HEK293 (cell line): ENCODE results near the gene PCF11.

ENCODE experiments used
- GLIS2 ChIP-seq: fragments of 450-650 bp; formaldehyde crosslinking; IDR thresholded peaks from 2 replicates; pipeline ENCODE4 v1.5.1; 2016; ENCODE audit warnings: missing biosample characterization, missing genetic modification characterization
- HOXD13 ChIP-seq: sonication (generic); formaldehyde crosslinking; IDR thresholded peaks from 2 replicates; pipeline ENCODE4 v1.8.0; 2022; ENCODE audit warnings: missing genetic modification reagents, borderline replicate concordance
- PRDM1 ChIP-seq: fragments of 450-650 bp; formaldehyde crosslinking; IDR thresholded peaks from 2 replicates; pipeline ENCODE4; 2016; ENCODE audit warnings: missing biosample characterization, missing genetic modification characterization
- PRDM10 ChIP-seq: fragments of 450-650 bp; formaldehyde crosslinking; IDR thresholded peaks from 2 replicates; pipeline ENCODE4 v1.5.1; 2016; ENCODE audit warnings: missing biosample characterization, missing genetic modification characterization
- SCRT2 ChIP-seq: fragments of 450-650 bp; formaldehyde crosslinking; IDR thresholded peaks from 2 replicates; pipeline ENCODE4 v1.5.1; 2016; ENCODE audit warnings: missing biosample characterization, missing genetic modification characterization
- SP7 ChIP-seq: fragments of 450-650 bp; formaldehyde crosslinking; IDR thresholded peaks from 2 replicates; pipeline ENCODE4 v1.5.1; 2016; ENCODE audit warnings: missing biosample characterization, missing genetic modification characterization
- WT1 ChIP-seq: fragments of 450-650 bp; formaldehyde crosslinking; IDR thresholded peaks from 2 replicates; pipeline ENCODE4 v1.5.1; 2016; ENCODE audit warnings: missing biosample characterization, missing genetic modification characterization
- YY1 ChIP-seq: fragments of 450-650 bp; formaldehyde crosslinking; IDR thresholded peaks from 2 replicates; pipeline ENCODE4 v1.5.1; 2018; ENCODE audit warnings: missing biosample characterization, missing genetic modification characterization
- ZBTB17 ChIP-seq: fragments of 450-650 bp; formaldehyde crosslinking; IDR thresholded peaks from 2 replicates; pipeline ENCODE4 v1.5.1; 2016; ENCODE audit warnings: missing biosample characterization, missing genetic modification characterization
- ZBTB21 ChIP-seq: fragments of 450-650 bp; formaldehyde crosslinking; IDR thresholded peaks from 2 replicates; pipeline ENCODE4 v1.5.1; 2017; ENCODE audit warnings: missing biosample characterization, missing genetic modification characterization
- ZBTB26 ChIP-seq: fragments of 450-650 bp; formaldehyde crosslinking; optimal IDR thresholded peaks from 2 replicates; pipeline ENCODE3; 2016; ENCODE audit warnings: missing biosample characterization, mild to moderate bottlenecking, missing genetic modification characterization
- ZBTB44 ChIP-seq: fragments of 450-650 bp; IDR thresholded peaks from 2 replicates; pipeline ENCODE4 v1.5.1; 2018; ENCODE audit warnings: missing biosample characterization, mild to moderate bottlenecking, missing genetic modification characterization
- ZNF140 ChIP-seq: fragments of 450-650 bp; formaldehyde crosslinking; IDR thresholded peaks from 2 replicates; pipeline ENCODE4 v1.5.1; 2016; ENCODE audit warnings: missing biosample characterization, missing genetic modification characterization
- ZNF175 ChIP-seq: fragments of 450-650 bp; formaldehyde crosslinking; IDR thresholded peaks from 2 replicates; pipeline ENCODE4 v1.5.1; 2016; ENCODE audit warnings: missing biosample characterization, missing genetic modification characterization
- ZNF2 ChIP-seq: fragments of 450-650 bp; formaldehyde crosslinking; IDR thresholded peaks from 2 replicates; pipeline ENCODE4 v1.5.1; 2016; ENCODE audit warnings: missing biosample characterization, missing genetic modification characterization
- ZNF214 ChIP-seq: fragments of 450-650 bp; formaldehyde crosslinking; IDR thresholded peaks from 2 replicates; pipeline ENCODE4 v1.5.1; 2017; ENCODE audit warnings: missing biosample characterization, mild to moderate bottlenecking, missing genetic modification characterization, borderline replicate concordance
- ZNF26 ChIP-seq: fragments of 450-650 bp; formaldehyde crosslinking; IDR thresholded peaks from 2 replicates; pipeline ENCODE4 v1.5.1; 2016; ENCODE audit warnings: missing biosample characterization, missing genetic modification characterization
- ZNF292 ChIP-seq: fragments of 450-650 bp; formaldehyde crosslinking; IDR thresholded peaks from 2 replicates; pipeline ENCODE4 v1.5.1; 2016; ENCODE audit warnings: low read depth, missing biosample characterization, missing genetic modification characterization, borderline replicate concordance
- ZNF302 ChIP-seq: fragments of 450-650 bp; formaldehyde crosslinking; IDR thresholded peaks from 2 replicates; pipeline ENCODE4 v1.5.1; 2016; ENCODE audit warnings: missing biosample characterization, missing genetic modification characterization, low read depth
- ZNF335 ChIP-seq: fragments of 450-650 bp; formaldehyde crosslinking; conservative IDR thresholded peaks from 2 replicates; pipeline ENCODE4 v1.5.1; 2016; ENCODE audit warnings: missing biosample characterization, missing genetic modification characterization
- ZNF416 ChIP-seq: fragments of 450-650 bp; formaldehyde crosslinking; IDR thresholded peaks from 2 replicates; pipeline ENCODE4 v1.5.1; 2016; ENCODE audit warnings: missing biosample characterization, missing genetic modification characterization
- ZNF571 ChIP-seq: fragments of 450-650 bp; formaldehyde crosslinking; IDR thresholded peaks from 2 replicates; pipeline ENCODE4 v1.5.0; 2017; ENCODE audit warnings: missing biosample characterization, missing genetic modification characterization
- ZNF580 ChIP-seq: fragments of 450-650 bp; formaldehyde crosslinking; IDR thresholded peaks from 2 replicates; pipeline ENCODE4 v1.5.1; 2016; ENCODE audit warnings: missing biosample characterization, missing genetic modification characterization
- ZNF645 ChIP-seq: fragments of 450-650 bp; formaldehyde crosslinking; IDR thresholded peaks from 2 replicates; pipeline ENCODE4; 2016; ENCODE audit warnings: missing biosample characterization, missing genetic modification characterization
- ZNF658 ChIP-seq: fragments of 450-650 bp; formaldehyde crosslinking; IDR thresholded peaks from 2 replicates; pipeline ENCODE4; 2016; ENCODE audit warnings: missing biosample characterization, missing genetic modification characterization
- ZNF701 ChIP-seq: fragments of 450-650 bp; formaldehyde crosslinking; IDR thresholded peaks from 2 replicates; pipeline ENCODE4 v1.5.1; 2016; ENCODE audit warnings: missing biosample characterization, missing genetic modification characterization
- ZNF704 ChIP-seq: fragments of 450-650 bp; formaldehyde crosslinking; IDR thresholded peaks from 2 replicates; pipeline ENCODE4 v1.5.1; 2016; ENCODE audit warnings: missing biosample characterization, missing genetic modification characterization
- ZNF76 ChIP-seq: fragments of 450-650 bp; formaldehyde crosslinking; IDR thresholded peaks from 2 replicates; pipeline ENCODE4; 2016; ENCODE audit warnings: low read depth, missing biosample characterization, missing genetic modification characterization, borderline replicate concordance
- ZXDB ChIP-seq: fragments of 450-650 bp; formaldehyde crosslinking; IDR thresholded peaks from 2 replicates; pipeline ENCODE4 v1.5.1; 2016; ENCODE audit warnings: missing biosample characterization, missing genetic modification characterization

Gene PCF11

GRCh38 chr11:83193315-83194280, 36.7 kb downstream of the PCF11 start, which contains the start of gene ANKRD42 (continued):
- TF ChIP-seq PRDM1 (tag by site-specific recombination) (peak; percentile 84), ZBTB26 (peak; percentile 5), ZNF292 (tag by site-specific recombination) (no peak), ZNF76 (tag by site-specific recombination) (no peak; the same call in 1 of the 2 replicates), ZNF580 (tag by site-specific recombination) (no peak), ZNF701 (tag by site-specific recombination) (no peak), ZNF26 (tag by site-specific recombination) (no peak), ZNF416 (tag by site-specific recombination) (no peak), ZNF645 (no peak), ZNF658 (no peak), ZNF140 (tag by site-specific recombination) (no peak), ZNF335 (peak; percentile 69), ZBTB17 (tag by site-specific recombination) (0 out of 2 replicates have a peak, but pooled peaks have one; percentile 9), ZNF175 (tag by site-specific recombination) (no peak), ZNF571 (tag by site-specific recombination) (no peak), HOXD13 (no peak), ZNF214 (tag by site-specific recombination) (no peak), ZNF704 (tag by site-specific recombination) (no peak), SP7 (tag by site-specific recombination) (0 out of 2 replicates have a peak, but pooled peaks have one; percentile 16), ZBTB44 (tag by site-specific recombination) (no peak), SCRT2 (no peak), ZXDB (0 out of 2 replicates have a peak, but pooled peaks have one; percentile 25), ZNF2 (no peak), ZBTB21 (tag by site-specific recombination) (no peak), ZNF302 (tag by site-specific recombination) (no peak), GLIS2 (tag by site-specific recombination) (no peak), WT1 (tag by site-specific recombination) (no peak), PRDM10 (no peak; the same call in 1 of the 2 replicates), YY1 (peak; percentile 25; the same call in 1 of the 2 replicates)
